Bronchial epithelial cell (primary cell): Measurements from ENCODE around the gene ADAMTS2. TPM values are rescaled to one million over a fixed set of nuclear protein-coding genes. Genes with fewer than 3 reads are reported as not detected.

Experiments
- DNase-seq: peaks from one replicate; pipeline ENCODE4 v3.0.0-alpha.2; 2010; ENCODE audit warnings: low read depth
- FAIRE-seq: peaks from 2 replicates; lab custom pipeline; 2011; peaks lifted over from hg19 to GRCh38; lab: Jason Lieb, UNC
- H3K27me3 ChIP-seq: 2 replicates; pipeline ENCODE4 v1.5.1; 2011; ENCODE audit warnings: low read length; ENCODE audit not compliant: control insufficient read depth, insufficient read depth
- H3K36me3 ChIP-seq: 2 replicates; pipeline ENCODE4 v1.5.1; 2011; ENCODE audit warnings: low read length; ENCODE audit not compliant: control insufficient read depth, insufficient read depth
- H3K4me3 ChIP-seq: 2 replicates; pipeline ENCODE4 v1.5.1; 2011; ENCODE audit warnings: mild to moderate bottlenecking, low read depth, low read length, control low read depth
- total RNA-seq: library from RNA; depleted of rRNA; stranded (reverse); fragments of >200 nt; gene quantifications from 2 replicates; pipeline ENCODE4 v1.2.1, GENCODE V29; 2014
- TF ChIP-seq, protein P1 (sequence below): IDR thresholded peaks from 2 replicates; pipeline ENCODE4 v1.5.1; 2011; ENCODE audit warnings: mild to moderate bottlenecking, moderate library complexity, low read length, control low read depth, inconsistent platforms; ENCODE audit not compliant: insufficient read depth, severe bottlenecking

The ADAMTS2 gene
- total RNA-seq, 1 donor from 2014 or later: 0.26 TPM

DNA sequence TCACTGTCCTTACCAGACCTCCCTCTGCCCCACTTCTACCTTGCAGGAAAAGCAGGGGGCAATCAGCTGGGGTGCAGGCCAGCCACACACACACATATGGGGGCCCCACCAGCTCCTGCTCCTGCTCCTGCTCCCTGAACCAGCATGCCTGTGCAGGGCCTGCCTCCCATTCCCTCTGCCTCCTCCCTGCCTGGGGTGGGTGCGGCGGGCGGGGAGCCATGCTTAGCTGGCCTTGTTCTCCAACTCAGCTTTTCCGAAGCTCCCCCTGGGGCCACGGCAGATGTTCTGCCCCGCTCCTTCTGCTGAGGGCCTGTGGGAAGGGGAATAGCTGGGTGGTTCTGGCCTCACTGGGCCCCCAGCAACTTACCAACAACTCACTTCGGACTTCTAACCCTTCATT, 195.2 kb downstream of the ADAMTS2 start:
- Histone ChIP-seq H3K4me3 (no peak overlapping the region), H3K27me3 (no peaks in the 10 kb centered on the region), H3K36me3 (no peaks in the 10 kb centered on the region)
- no peak for DNase-seq
- no peak for FAIRE-seq
- TF ChIP-seq, protein P1, sequence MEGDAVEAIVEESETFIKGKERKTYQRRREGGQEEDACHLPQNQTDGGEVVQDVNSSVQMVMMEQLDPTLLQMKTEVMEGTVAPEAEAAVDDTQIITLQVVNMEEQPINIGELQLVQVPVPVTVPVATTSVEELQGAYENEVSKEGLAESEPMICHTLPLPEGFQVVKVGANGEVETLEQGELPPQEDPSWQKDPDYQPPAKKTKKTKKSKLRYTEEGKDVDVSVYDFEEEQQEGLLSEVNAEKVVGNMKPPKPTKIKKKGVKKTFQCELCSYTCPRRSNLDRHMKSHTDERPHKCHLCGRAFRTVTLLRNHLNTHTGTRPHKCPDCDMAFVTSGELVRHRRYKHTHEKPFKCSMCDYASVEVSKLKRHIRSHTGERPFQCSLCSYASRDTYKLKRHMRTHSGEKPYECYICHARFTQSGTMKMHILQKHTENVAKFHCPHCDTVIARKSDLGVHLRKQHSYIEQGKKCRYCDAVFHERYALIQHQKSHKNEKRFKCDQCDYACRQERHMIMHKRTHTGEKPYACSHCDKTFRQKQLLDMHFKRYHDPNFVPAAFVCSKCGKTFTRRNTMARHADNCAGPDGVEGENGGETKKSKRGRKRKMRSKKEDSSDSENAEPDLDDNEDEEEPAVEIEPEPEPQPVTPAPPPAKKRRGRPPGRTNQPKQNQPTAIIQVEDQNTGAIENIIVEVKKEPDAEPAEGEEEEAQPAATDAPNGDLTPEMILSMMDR: no peak

DNA sequence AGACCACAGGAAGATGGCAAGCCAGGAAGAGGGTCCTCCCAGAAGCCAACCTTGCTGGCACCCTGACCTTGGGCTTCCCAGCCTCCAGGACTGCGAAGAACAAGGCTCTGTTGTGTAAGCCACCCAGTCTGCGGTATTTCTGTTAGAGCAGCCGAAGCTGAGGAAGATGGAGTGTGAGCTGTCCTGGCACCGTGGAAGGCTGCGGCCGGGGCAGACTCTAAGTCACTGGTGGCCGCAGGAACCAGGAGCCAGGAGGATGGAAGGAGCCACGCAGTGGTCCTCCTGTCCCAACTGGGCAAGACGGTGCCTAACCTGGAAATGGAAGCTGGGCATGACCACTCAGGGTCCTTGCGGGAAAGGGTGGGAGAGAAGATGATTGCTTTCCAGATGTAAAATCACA, 196.0 kb downstream of the ADAMTS2 start:
- no peaks in the 10 kb centered on the region for H3K36me3 ChIP-seq
- DNase-seq (no peak), FAIRE-seq (no peak)
- H3K27me3 ChIP-seq: no peaks in the 10 kb centered on the region
- TF ChIP-seq, protein P1: no peak
- H3K4me3 ChIP-seq: no peak overlapping the region

DNA sequence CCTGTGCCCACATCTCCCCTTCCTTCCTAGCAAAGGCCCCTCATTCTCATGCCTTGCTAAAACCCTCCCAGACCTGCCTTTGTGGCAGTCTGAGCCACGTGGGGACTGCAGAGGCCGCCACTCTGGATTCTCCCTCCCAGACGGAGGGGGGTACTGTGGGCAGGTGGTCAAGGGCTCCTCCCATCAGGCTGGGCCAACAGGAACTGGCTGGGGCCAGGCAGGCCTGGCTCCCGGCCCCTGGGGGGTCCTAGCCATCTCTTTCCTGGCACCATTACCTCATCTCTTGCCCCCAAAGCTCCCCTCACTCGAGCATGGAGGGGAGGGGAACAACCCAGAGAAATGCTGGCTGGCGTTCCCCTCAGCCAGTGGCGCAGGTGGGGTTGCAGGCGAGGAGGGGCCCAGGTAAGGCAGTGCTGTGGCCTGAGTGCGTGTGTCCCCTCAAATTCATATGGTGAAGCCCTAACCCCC, 196.5 kb downstream of the ADAMTS2 start:
- Histone ChIP-seq H3K27me3 (no peaks in the 10 kb centered on the region), H3K4me3 (no peak overlapping the region), H3K36me3 (no peaks in the 10 kb centered on the region)
- TF ChIP-seq, protein P1: no peak
- no peak for DNase-seq
- no peak for FAIRE-seq

DNA sequence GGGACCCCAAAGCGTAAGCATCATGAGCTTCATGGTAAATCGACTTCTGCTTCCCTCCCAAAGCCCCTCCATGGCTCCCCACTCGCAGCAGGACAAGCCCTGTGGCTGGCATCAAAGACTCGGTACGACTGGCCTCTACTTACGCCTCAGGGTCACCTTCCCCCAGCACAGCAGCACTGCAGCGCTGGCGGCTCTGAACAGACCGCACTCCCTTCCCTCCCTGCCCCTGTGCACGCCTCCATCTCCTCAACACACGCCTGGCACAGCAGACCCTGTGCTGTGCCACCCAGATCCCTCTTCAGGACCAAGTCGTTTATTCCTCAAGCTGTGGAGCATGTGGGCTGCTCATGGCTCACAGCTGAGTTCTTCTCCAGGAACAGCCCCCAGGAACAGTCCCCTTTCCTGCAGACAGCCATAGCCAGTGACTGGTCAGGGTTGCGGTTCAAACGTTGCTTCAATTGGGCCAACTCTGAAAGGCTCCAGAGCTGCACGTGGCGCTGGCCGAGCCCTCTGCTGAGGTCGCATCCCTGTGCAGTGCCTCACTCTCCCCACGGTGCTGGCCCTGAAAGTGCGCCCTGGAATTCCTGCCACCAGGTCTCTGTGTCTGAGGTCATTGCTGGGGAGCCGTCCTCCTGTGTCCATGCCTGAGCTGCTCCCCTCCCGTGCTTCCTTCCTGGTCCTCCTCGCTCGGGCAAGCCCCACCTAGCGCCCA, 197.1 kb downstream of the ADAMTS2 start:
- Histone ChIP-seq H3K4me3 (no peak overlapping the region), H3K36me3 (no peaks in the 10 kb centered on the region), H3K27me3 (no peaks in the 10 kb centered on the region)
- FAIRE-seq (no peak), DNase-seq (no peak)
- TF ChIP-seq, protein P1: no peak

DNA sequence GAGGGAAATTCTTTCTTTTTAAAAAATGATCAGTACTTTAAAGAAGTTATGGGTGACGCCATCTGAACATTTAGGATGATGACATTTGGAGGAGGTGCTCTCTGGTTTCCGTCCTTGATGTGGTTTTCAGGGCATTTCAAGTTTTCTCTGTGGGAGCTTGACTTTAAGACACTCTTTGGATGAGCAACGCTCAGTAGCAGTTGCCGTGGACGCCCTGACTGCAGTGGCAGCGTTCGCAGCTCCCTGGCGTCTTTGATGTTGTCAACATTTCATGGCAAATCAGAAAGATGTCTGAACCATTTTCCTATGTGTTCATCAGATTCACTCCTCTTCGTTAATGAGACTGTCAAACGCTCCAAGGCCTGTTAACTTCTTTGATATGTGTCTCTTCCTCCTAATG, 199.0 kb downstream of the ADAMTS2 start:
- TF ChIP-seq, protein P1: no peak

DNA sequence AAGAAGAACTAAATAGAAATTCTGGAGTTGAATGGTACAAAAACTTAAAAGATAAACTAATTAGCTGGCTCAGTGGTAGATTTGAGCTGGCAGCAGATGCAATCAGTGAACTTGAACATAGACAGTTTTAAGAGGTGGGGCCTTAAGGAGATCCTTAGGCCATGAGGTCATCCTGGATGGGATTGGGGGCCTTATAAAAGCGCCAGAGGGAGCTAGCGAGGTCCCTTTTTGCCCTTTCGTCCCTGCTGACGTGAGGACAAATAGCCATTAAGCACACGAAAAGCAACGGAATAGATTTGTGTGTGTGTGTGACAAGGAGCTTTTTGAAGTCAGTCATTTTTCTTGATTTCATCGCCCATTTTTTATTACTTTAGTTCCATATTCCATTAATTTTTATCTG, 201.8 kb downstream of the ADAMTS2 start:
- Histone ChIP-seq H3K4me3 (no peak overlapping the region), H3K27me3 (no peaks in the 10 kb centered on the region), H3K36me3 (no peaks in the 10 kb centered on the region)
- FAIRE-seq (no peak), DNase-seq (no peak)
- TF ChIP-seq, protein P1: no peak

More for the DNA sequence above, 199.0 kb downstream of the ADAMTS2 start:
- FAIRE-seq: no peak
- Histone ChIP-seq H3K36me3 (no peaks in the 10 kb centered on the region), H3K4me3 (no peak overlapping the region), H3K27me3 (no peaks in the 10 kb centered on the region)
- DNase-seq: no peak
